Left forelimb (tissue), 1 donor: Measurements from ENCODE around the gene PTPRT.

Experiments used
- DNase-seq: peaks from one replicate; pipeline ENCODE4 v3.0.0-alpha.2; 2018; ENCODE audit warnings: low spot score

The PTPRT gene

GRCh38 chr20:43022568-43022967, 167.1 kb downstream of the PTPRT start:
- DNase-seq: no peak

GRCh38 chr20:43022081-43022480, 167.6 kb downstream of the PTPRT start:
- DNase-seq: no peak

- no peak for DNase-seq
Observed at GRCh38 chr20:43017241-43018030, 172.3 kb downstream of the PTPRT start.

GRCh38 chr20:43016257-43016656, 173.4 kb downstream of the PTPRT start:
- DNase-seq: no peak

GRCh38 chr20:43015566-43015965, 174.1 kb downstream of the PTPRT start:
- DNase-seq: no peak

GRCh38 chr20:43014206-43014605, 175.5 kb downstream of the PTPRT start:
- DNase-seq: no peak

GRCh38 chr20:43011491-43011890, 178.2 kb downstream of the PTPRT start:
- no peak for DNase-seq

- no peak for DNase-seq
Observed at GRCh38 chr20:43009532-43009931, 180.2 kb downstream of the PTPRT start.

- DNase-seq: no peak
Observed at GRCh38 chr20:43007525-43007924, 182.2 kb downstream of the PTPRT start.

GRCh38 chr20:43006651-43007375, 182.9 kb downstream of the PTPRT start:
- no peak for DNase-seq

GRCh38 chr20:43003318-43003944, 186.3 kb downstream of the PTPRT start:
- no peak for DNase-seq

GRCh38 chr20:42996141-42996540, 193.6 kb downstream of the PTPRT start:
- DNase-seq: no peak

GRCh38 chr20:42988319-42988718, 201.4 kb downstream of the PTPRT start:
- no peak for DNase-seq

- no peak for DNase-seq
Observed at GRCh38 chr20:42987376-42988114, 202.2 kb downstream of the PTPRT start.

GRCh38 chr20:42986143-42986773, 203.4 kb downstream of the PTPRT start:
- no peak for DNase-seq

- DNase-seq: no peak
Observed at GRCh38 chr20:42985628-42986027, 204.1 kb downstream of the PTPRT start.

GRCh38 chr20:42982218-42982617, 207.5 kb downstream of the PTPRT start:
- no peak for DNase-seq

GRCh38 chr20:42981253-42981652, 208.5 kb downstream of the PTPRT start:
- DNase-seq: no peak

- DNase-seq: no peak
Observed at GRCh38 chr20:42979720-42980119, 210.0 kb downstream of the PTPRT start.

GRCh38 chr20:42978184-42978974, 211.3 kb downstream of the PTPRT start:
- no peak for DNase-seq

- DNase-seq: no peak
Observed at GRCh38 chr20:42975974-42976373, 213.7 kb downstream of the PTPRT start.
